ENCODE results near the gene KCNH3.

Gene KCNH3

DNA sequence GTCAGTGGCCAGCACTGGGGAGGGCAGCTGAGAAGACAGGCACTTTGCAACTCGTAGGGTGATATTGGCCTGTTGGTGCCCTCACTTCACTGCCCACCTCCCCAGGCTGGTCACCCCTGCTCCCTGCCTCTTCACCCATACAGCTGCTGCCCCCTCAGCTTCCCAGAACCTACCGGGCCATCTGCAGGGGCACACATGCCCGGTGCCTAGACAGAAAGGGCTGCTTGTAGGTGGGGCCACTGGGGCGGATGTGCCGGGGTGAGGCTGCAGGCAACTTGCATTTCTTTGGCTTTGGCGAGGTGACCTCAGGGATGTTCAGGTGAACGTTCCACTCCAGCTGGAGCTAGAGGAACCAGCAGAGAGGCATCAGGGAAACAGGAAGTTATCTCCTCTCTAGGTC is 49.5 kb downstream of the KCNH3 start:
- no peak overlapping the region for H3K27ac ChIP-seq (ENCODE audit: extremely low read depth, low read depth, low read length)
- ChIA-PET CTCF (interaction anchor here (1.3 kb wide), 1 partner anchor 64 kb away, joined by 4 read pairs; no protein-coding TSS in a partner anchor), POLR2A (no interaction called here)
- H3K4me1 ChIP-seq (ENCODE audit: control insufficient read depth, insufficient read depth, low read length) = no peaks in the 10 kb centered on the region
- H3K4me3 ChIP-seq (ENCODE audit: low read depth, low read length) = no peak overlapping the region
- TF ChIP-seq MEIS1 (CRISPR knock-in tag; IDR thresholded peaks at IDR 0.05; ENCODE audit: borderline replicate concordance) = no peak
- TF ChIP-seq ZNF544 (tag by site-specific recombination; IDR thresholded peaks at IDR 0.05) = no peak
- no peak for TF ChIP-seq ZNF626 (tag by site-specific recombination; IDR thresholded peaks at IDR 0.05)
- TF ChIP-seq, protein P1, sequence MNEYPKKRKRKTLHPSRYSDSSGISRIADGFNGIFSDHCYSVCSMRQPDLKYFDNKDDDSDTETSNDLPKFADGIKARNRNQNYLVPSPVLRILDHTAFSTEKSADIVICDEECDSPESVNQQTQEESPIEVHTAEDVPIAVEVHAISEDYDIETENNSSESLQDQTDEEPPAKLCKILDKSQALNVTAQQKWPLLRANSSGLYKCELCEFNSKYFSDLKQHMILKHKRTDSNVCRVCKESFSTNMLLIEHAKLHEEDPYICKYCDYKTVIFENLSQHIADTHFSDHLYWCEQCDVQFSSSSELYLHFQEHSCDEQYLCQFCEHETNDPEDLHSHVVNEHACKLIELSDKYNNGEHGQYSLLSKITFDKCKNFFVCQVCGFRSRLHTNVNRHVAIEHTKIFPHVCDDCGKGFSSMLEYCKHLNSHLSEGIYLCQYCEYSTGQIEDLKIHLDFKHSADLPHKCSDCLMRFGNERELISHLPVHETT (tag by site-specific recombination; IDR thresholded peaks at IDR 0.05) = no peak
- no peak for TF ChIP-seq ZFP3 (tag by site-specific recombination; IDR thresholded peaks at IDR 0.05; ENCODE audit: low read depth)
- TF ChIP-seq, protein P2, sequence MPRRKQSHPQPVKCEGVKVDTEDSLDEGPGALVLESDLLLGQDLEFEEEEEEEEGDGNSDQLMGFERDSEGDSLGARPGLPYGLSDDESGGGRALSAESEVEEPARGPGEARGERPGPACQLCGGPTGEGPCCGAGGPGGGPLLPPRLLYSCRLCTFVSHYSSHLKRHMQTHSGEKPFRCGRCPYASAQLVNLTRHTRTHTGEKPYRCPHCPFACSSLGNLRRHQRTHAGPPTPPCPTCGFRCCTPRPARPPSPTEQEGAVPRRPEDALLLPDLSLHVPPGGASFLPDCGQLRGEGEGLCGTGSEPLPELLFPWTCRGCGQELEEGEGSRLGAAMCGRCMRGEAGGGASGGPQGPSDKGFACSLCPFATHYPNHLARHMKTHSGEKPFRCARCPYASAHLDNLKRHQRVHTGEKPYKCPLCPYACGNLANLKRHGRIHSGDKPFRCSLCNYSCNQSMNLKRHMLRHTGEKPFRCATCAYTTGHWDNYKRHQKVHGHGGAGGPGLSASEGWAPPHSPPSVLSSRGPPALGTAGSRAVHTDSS (tag by site-specific recombination; IDR thresholded peaks at IDR 0.05) = no peak
- TF ChIP-seq HOXC10 (CRISPR knock-in tag; IDR thresholded peaks at IDR 0.05) = no peak
- no peak for TF ChIP-seq ZNF768 (tag by site-specific recombination; IDR thresholded peaks at IDR 0.05)
- TF ChIP-seq SALL2 (tag by site-specific recombination; IDR thresholded peaks at IDR 0.05; ENCODE audit: borderline replicate concordance) = no peak
- no peak for TF ChIP-seq ZNF660 (tag by site-specific recombination; IDR thresholded peaks at IDR 0.05)
- no peaks in the 10 kb centered on the region for H3K9me3 ChIP-seq (ENCODE audit: control insufficient read depth, insufficient read depth, low read depth, low read length)
- H3K36me3 ChIP-seq (ENCODE audit: control insufficient read depth in 2 of 2, insufficient read depth in 1 of 2, low read length in 2 of 2) = peaks cover 0 to 20% of the 10 kb centered on the region in 2 experiments; a peak in 2 of 3 replicates

DNA sequence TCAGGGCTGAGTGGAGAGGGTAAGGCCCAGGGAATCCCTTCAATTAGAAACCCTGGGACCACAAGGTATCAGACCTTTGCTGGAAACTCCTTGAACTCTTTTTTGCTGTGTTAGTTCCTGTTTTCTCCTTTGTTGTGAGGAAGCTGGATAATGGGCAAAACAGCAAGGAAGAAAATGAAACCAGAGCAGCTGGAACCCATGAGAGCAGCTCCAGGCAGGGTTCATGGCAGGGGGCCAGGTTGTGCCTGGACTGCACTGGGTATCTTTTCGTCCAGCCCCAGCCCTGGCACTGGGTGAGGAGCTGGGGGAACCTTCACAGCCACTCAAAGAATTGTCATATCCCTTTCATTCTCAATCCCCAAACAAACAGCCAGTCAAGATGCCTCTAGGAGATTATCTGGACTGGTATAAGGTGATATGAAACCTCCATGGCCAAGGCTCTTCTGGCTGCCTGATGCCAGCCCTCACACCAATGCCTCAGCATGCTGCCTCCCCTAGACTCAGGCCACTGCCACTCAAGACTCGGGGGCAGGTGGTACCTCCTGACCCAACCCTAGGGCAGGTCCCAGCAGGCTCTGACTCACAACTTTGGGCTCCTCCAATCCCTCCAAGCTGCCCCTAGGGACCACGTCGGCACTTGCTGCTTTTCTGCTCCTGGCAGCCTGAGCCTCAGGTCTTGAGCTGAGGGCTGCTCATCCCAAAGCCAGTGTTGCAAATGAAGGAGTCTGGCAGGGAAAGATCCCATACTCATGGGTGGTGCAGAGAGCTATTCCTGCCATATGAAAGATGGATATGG is 50.1 kb downstream of the KCNH3 start:
- H3K36me3 ChIP-seq (ENCODE audit: control insufficient read depth in 2 of 2, insufficient read depth in 1 of 2, low read length in 2 of 2) = peaks cover 0 to 13% of the 10 kb centered on the region in 2 experiments; a peak in 2 of 3 replicates
- no peaks in the 10 kb centered on the region for H3K4me1 ChIP-seq (ENCODE audit: control insufficient read depth, insufficient read depth, low read length)
- no peaks in the 10 kb centered on the region for H3K9me3 ChIP-seq (ENCODE audit: control insufficient read depth, insufficient read depth, low read depth, low read length)
- TF ChIP-seq, protein P3, sequence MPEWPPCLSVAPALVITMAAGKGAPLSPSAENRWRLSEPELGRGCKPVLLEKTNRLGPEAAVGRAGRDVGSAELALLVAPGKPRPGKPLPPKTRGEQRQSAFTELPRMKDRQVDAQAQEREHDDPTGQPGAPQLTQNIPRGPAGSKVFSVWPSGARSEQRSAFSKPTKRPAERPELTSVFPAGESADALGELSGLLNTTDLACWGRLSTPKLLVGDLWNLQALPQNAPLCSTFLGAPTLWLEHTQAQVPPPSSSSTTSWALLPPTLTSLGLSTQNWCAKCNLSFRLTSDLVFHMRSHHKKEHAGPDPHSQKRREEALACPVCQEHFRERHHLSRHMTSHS (tag by site-specific recombination; IDR thresholded peaks at IDR 0.05) = no peak
- TF ChIP-seq ZNF211 (tag by site-specific recombination; IDR thresholded peaks at IDR 0.05; ENCODE audit: low read depth) = no peak
- POLR2A ChIA-PET = no interaction called here
- no peak overlapping the region for H3K27ac ChIP-seq (ENCODE audit: extremely low read depth, low read depth, low read length)
- CTCF ChIA-PET = interaction anchor here (0.9 to 1.3 kb wide), 3 partner anchors 8 to 231 kb away, joined by 3 to 6 read pairs (median 4); no protein-coding TSS in a partner anchor
- no peak overlapping the region for H3K4me3 ChIP-seq (ENCODE audit: low read depth, low read length)

DNA sequence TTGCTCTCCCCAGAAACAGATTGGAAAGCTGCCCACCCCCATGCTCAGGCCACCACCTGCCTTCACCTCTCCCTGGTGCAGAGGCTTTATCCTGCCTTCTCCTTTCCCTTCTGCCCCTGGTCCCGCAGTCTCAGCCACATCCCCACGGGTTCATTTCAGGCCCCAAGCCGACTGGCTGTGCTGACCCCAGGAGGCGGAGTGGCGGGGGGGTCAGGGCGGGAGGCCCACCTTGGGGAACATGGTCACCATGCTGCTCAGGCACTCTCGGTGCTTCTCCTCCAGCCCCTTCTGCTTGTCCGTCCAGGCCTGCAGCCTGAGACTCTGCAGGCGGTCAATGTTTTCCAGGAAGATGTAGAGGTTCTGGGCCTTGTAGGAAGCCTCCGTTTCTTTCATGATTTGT is 59.7 kb downstream of the KCNH3 start:
- ChIA-PET POLR2A (no interaction called here), CTCF (interaction anchor here (0.5 to 1.2 kb wide), 2 partner anchors 17 to 225 kb away, joined by 3 read pairs; no protein-coding TSS in a partner anchor)
- Histone ChIP-seq H3K9me3 (ENCODE audit: control insufficient read depth, insufficient read depth, low read depth, low read length) (no peaks in the 10 kb centered on the region), H3K27ac (ENCODE audit: extremely low read depth, low read depth, low read length) (no peak overlapping the region), H3K4me3 (ENCODE audit: low read depth, low read length) (no peak overlapping the region), H3K36me3 (ENCODE audit: control insufficient read depth in 2 of 2, insufficient read depth in 1 of 2, low read length in 2 of 2) (peaks cover 0 to 8% of the 10 kb centered on the region in 2 experiments; a peak in 2 of 3 replicates), H3K4me1 (ENCODE audit: control insufficient read depth, insufficient read depth, low read length) (no peaks in the 10 kb centered on the region)
- TF ChIP-seq ZNF132 (tag by site-specific recombination; IDR thresholded peaks at IDR 0.05; ENCODE audit: borderline replicate concordance) (no peak), ZFP37 (tag by site-specific recombination; IDR thresholded peaks at IDR 0.05) (no peak), ZNF660 (tag by site-specific recombination; IDR thresholded peaks at IDR 0.05) (no peak)
- TF ChIP-seq, protein P4, sequence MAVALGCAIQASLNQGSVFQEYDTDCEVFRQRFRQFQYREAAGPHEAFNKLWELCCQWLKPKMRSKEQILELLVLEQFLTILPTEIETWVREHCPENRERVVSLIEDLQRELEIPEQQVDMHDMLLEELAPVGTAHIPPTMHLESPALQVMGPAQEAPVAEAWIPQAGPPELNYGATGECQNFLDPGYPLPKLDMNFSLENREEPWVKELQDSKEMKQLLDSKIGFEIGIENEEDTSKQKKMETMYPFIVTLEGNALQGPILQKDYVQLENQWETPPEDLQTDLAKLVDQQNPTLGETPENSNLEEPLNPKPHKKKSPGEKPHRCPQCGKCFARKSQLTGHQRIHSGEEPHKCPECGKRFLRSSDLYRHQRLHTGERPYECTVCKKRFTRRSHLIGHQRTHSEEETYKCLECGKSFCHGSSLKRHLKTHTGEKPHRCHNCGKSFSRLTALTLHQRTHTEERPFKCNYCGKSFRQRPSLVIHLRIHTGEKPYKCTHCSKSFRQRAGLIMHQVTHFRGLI (tag by site-specific recombination; IDR thresholded peaks at IDR 0.05) = no peak
- TF ChIP-seq, protein P5, sequence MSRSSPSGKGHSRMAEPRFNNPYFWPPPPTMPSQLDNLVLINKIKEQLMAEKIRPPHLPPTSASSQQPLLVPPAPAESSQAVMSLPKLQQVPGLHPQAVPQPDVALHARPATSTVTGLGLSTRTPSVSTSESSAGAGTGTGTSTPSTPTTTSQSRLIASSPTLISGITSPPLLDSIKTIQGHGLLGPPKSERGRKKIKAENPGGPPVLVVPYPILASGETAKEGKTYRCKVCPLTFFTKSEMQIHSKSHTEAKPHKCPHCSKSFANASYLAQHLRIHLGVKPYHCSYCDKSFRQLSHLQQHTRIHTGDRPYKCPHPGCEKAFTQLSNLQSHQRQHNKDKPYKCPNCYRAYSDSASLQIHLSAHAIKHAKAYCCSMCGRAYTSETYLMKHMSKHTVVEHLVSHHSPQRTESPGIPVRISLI (tag by site-specific recombination; IDR thresholded peaks at IDR 0.05) = no peak
- TF ChIP-seq, protein P6, sequence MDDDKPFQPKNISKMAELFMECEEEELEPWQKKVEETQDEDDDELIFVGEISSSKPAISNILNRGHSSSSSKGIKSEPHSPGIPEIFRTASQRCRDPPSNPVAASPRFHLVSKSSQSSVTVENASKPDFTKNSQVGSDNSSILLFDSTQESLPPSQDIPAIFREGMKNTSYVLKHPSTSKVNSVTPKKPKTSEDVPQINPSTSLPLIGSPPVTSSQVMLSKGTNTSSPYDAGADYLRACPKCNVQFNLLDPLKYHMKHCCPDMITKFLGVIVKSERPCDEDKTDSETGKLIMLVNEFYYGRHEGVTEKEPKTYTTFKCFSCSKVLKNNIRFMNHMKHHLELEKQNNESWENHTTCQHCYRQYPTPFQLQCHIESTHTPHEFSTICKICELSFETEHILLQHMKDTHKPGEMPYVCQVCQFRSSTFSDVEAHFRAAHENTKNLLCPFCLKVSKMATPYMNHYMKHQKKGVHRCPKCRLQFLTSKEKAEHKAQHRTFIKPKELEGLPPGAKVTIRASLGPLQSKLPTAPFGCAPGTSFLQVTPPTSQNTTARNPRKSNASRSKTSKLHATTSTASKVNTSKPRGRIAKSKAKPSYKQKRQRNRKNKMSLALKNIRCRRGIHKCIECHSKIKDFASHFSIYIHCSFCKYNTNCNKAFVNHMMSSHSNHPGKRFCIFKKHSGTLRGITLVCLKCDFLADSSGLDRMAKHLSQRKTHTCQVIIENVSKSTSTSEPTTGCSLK (tag by site-specific recombination; IDR thresholded peaks at IDR 0.05) = no peak

Measured in HEK293 (cell line).